ENCODE measurements around the gene WDR90. TPM values are rescaled to one million over a fixed set of nuclear protein-coding genes. Genes with fewer than 3 reads are reported as not detected.

The WDR90 gene
- total RNA-seq, 2 donors from 2014 or later, result 15.8 to 111 TPM

DNA sequence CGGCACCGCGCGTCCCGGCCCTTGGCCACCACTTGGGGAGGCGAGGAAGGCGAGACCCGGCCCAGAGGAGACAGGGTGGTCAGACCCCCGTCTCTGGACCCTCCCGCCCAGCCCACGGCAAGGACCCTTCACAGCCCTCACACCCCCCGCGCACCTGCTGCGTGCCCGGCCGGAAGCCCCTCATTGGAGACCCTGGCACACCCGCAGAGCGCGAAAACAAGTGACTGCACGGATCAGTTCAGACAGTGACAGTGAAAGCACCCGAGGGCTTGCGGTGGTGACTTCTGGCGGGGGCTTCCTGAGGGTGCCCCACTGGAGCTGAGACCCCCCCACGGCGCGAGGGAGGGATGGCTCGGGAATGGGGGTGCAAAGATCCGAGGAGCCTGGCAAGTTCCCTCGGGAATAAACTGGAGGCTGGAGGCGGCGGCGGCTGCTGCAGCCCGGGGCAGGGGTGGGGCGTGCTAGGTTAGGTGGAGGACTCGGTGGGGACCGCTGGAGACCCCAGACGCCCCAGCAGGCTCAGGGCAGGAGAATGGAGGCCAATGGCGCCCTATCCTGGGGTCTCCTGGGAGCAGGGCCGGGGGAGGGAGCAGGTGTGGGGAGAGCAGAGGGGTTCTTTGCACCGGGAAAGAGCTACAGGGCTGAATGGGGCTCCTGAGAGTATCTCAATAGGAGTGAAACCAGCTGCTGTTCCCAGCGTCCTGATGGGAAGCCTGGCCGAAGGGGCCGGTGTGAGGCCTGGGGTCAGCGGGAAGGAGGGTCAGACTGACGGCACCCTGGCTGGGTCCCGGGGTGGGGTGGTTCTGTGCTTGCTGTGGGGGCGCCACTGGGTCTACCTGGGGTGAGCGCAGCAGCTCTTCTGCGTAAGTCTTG lies 57.3 kb downstream of the WDR90 start:
- Histone ChIP-seq H3K9me3 (no peaks in the 10 kb centered on the region), H3K27me3 (peaks cover 0 to 65% of the 10 kb centered on the region in 2 donors), H3K27ac (no peak overlapping the region), H3K4me1 (peaks cover 2% of the 10 kb centered on the region), H3K36me3 (replicated peaks in 1 of 2; ENCODE audit: insufficient read depth in 1 of 2, low read depth in 2 of 2) (no peaks in the 10 kb centered on the region), H3K4me3 (no peak overlapping the region)
- intact Hi-C loops (cut with DNase I), result loop anchor here (10.0 kb wide), 1 partner anchor 468 kb away; no protein-coding TSS in a partner anchor
- WGBS, 2 donors, result 0 to 4% methylated on average over 13 to 49 of the region's 49 CpGs
- no peak for DNase-seq
- no peak for ATAC-seq
- no peak for TF ChIP-seq POLR2A (IDR thresholded peaks at IDR 0.05)
- TF ChIP-seq, protein P1, sequence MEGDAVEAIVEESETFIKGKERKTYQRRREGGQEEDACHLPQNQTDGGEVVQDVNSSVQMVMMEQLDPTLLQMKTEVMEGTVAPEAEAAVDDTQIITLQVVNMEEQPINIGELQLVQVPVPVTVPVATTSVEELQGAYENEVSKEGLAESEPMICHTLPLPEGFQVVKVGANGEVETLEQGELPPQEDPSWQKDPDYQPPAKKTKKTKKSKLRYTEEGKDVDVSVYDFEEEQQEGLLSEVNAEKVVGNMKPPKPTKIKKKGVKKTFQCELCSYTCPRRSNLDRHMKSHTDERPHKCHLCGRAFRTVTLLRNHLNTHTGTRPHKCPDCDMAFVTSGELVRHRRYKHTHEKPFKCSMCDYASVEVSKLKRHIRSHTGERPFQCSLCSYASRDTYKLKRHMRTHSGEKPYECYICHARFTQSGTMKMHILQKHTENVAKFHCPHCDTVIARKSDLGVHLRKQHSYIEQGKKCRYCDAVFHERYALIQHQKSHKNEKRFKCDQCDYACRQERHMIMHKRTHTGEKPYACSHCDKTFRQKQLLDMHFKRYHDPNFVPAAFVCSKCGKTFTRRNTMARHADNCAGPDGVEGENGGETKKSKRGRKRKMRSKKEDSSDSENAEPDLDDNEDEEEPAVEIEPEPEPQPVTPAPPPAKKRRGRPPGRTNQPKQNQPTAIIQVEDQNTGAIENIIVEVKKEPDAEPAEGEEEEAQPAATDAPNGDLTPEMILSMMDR (IDR thresholded peaks at IDR 0.05), result no peak

DNA sequence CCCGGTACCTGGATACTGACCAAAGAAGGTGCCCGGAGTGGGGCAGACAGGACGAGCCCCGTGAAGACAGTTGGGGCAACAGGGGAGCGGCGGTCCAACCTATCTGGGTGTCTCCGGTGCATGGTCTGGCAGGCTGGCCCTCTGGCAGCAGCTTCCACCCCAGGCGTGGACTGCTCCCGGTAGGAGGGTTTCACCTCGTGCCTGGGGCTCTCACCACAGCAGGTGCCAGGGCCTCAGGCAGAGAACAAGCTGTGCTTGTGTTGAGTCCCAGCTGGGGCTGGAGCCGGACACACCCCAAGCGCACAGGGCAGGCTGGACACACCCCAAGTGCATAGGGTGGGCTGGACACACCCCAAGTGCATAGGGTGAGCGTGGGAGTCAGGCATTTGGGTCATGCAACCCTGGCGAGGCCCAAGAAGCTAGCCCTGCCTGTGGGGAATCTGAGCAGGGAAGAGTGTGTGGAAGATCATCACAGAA lies 57.9 kb downstream of the WDR90 start:
- Histone ChIP-seq H3K4me3 (no peak overlapping the region), H3K36me3 (replicated peaks in 1 of 2; ENCODE audit: insufficient read depth in 1 of 2, low read depth in 2 of 2) (no peaks in the 10 kb centered on the region), H3K27ac (no peak overlapping the region), H3K4me1 (peaks cover 6% of the 10 kb centered on the region), H3K9me3 (no peaks in the 10 kb centered on the region), H3K27me3 (peaks cover 0 to 58% of the 10 kb centered on the region in 2 donors)
- intact Hi-C loops (cut with DNase I), result loop anchor here (10.0 kb wide), 1 partner anchor 468 kb away; no protein-coding TSS in a partner anchor
- no peak for DNase-seq
- TF ChIP-seq, protein P1 (IDR thresholded peaks at IDR 0.05), result no peak
- no peak for TF ChIP-seq POLR2A (IDR thresholded peaks at IDR 0.05)
- 20 to 22% methylated on average over 4 to 14 of the region's 14 CpGs for WGBS, 2 donors
- no peak for ATAC-seq

DNA sequence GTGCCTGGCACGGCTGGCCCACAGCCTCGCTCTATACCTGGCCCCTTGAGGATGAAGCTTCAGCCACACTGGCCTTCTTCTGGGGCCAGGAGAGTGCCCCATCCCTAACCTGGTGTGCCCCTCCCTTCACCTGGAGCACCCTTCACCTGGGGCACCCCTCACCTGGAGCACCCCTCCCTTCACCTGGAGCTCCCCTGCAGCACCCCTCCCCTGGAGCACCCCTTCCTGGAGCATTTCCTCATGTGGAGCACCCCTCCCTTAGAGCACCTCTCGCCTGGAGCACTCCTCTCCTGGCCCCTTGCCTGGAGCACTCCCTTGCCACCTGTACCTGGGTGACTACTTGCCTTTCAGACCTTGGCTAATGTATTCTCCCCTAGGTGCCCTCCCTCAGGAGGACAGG lies 58.9 kb downstream of the WDR90 start:
- 31 to 50% methylated on average over 3 of the region's 3 CpGs for WGBS, 2 donors
- H3K4me3 ChIP-seq, result no peak overlapping the region
- peaks cover 6% of the 10 kb centered on the region for H3K4me1 ChIP-seq
- no peaks in the 10 kb centered on the region for H3K36me3 ChIP-seq (replicated peaks in 1 of 2; ENCODE audit: insufficient read depth in 1 of 2, low read depth in 2 of 2)
- no peak for ATAC-seq
- no peak for DNase-seq
- H3K27me3 ChIP-seq, result peaks cover 0 to 50% of the 10 kb centered on the region in 2 donors
- intact Hi-C loops (cut with DNase I), result loop anchor here (10.0 kb wide), 1 partner anchor 467 kb away; no protein-coding TSS in a partner anchor
- H3K9me3 ChIP-seq, result no peaks in the 10 kb centered on the region
- no peak for TF ChIP-seq POLR2A (IDR thresholded peaks at IDR 0.05)
- TF ChIP-seq, protein P1 (IDR thresholded peaks at IDR 0.05), result no peak
- no peak overlapping the region for H3K27ac ChIP-seq

DNA sequence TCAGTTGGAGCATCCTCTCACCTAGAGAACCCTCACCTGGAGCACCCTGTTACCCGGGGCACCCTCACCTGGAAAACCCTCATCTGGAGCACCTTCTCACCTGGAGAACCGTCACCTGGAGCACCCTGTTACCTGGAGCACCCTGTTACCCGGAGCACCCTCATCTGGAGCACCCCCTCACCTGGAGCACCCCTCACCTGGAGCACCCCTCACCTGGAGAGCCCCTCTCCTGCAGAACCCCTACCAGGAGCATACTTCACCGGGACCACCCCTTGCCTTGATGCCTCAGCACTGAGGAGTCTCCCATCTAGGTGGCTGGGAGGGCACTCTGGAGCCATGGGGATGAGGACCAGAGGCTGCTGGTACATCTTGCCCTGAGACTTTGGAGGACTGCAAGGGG lies 59.8 kb downstream of the WDR90 start:
- Histone ChIP-seq H3K36me3 (replicated peaks in 1 of 2; ENCODE audit: insufficient read depth in 1 of 2, low read depth in 2 of 2) (no peaks in the 10 kb centered on the region), H3K9me3 (no peaks in the 10 kb centered on the region), H3K27ac (no peak overlapping the region), H3K4me3 (no peak overlapping the region), H3K4me1 (peaks cover 6% of the 10 kb centered on the region), H3K27me3 (peaks cover 0 to 40% of the 10 kb centered on the region in 2 donors)
- WGBS, 2 donors, result 66 to 72% methylated on average over 2 to 4 of the region's 4 CpGs
- intact Hi-C loops (cut with DNase I), result loop anchor here (10.0 kb wide), 1 partner anchor 466 kb away; no protein-coding TSS in a partner anchor
- TF ChIP-seq, protein P1 (IDR thresholded peaks at IDR 0.05), result no peak
- ATAC-seq (no peak), DNase-seq (no peak)

Data from body of pancreas (tissue), 4 donors.